Measurements from ENCODE around the gene SLC16A3.

Gene SLC16A3

GRCh38 chr17:82287013-82287867 is 58.4 kb downstream of the SLC16A3 start:
- DNase-seq (ENCODE audit: low read depth), result no peak

GRCh38 chr17:82287868-82288801 is 59.3 kb downstream of the SLC16A3 start:
- no peak for DNase-seq (ENCODE audit: low read depth)

Data from HS-5 (cell line).